Measurements from ENCODE around the gene CAPN11.

DNA sequence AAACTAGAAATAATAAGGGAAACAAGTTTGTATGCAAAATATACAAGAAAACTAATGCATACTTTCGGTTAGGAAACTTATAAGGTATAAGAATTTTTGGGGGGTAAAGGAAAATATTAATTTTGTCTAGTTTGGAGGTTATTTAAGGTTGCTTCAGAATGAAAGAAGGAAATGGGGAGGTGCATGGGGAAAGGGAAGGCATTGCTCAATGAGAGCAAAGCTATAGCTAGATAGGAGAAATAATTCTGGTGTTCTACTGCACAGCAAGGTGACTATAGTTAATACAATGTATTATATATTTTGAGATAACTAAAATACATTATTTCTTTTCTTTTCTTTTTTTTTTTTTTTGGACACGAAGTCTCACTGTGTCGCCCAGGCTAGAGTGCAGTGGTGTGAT is 52.7 kb downstream of the CAPN11 start:
- TF ChIP-seq, protein P1, sequence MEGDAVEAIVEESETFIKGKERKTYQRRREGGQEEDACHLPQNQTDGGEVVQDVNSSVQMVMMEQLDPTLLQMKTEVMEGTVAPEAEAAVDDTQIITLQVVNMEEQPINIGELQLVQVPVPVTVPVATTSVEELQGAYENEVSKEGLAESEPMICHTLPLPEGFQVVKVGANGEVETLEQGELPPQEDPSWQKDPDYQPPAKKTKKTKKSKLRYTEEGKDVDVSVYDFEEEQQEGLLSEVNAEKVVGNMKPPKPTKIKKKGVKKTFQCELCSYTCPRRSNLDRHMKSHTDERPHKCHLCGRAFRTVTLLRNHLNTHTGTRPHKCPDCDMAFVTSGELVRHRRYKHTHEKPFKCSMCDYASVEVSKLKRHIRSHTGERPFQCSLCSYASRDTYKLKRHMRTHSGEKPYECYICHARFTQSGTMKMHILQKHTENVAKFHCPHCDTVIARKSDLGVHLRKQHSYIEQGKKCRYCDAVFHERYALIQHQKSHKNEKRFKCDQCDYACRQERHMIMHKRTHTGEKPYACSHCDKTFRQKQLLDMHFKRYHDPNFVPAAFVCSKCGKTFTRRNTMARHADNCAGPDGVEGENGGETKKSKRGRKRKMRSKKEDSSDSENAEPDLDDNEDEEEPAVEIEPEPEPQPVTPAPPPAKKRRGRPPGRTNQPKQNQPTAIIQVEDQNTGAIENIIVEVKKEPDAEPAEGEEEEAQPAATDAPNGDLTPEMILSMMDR (IDR thresholded peaks at IDR 0.05 in 4 of 5, conservative IDR thresholded peaks at IDR 0.05 in 1 of 5) = no peak
- TF ChIP-seq POLR2A (IDR thresholded peaks at IDR 0.05) = no peak

Measured in gastrocnemius medialis (tissue), 4 donors.